HG03558 (cell line): Measurements from ENCODE around the gene SLC22A23.

Experiments used
- ATAC-seq: cut with Tn5 transposase; IDR thresholded peaks from one replicate; pipeline ENCODE4 v1.9.1; 2021; ENCODE audit warnings: moderate number of reproducible peaks; ENCODE audit not compliant: unreplicated experiment; ENCODE audit errors: extremely low read depth

The SLC22A23 gene

DNA sequence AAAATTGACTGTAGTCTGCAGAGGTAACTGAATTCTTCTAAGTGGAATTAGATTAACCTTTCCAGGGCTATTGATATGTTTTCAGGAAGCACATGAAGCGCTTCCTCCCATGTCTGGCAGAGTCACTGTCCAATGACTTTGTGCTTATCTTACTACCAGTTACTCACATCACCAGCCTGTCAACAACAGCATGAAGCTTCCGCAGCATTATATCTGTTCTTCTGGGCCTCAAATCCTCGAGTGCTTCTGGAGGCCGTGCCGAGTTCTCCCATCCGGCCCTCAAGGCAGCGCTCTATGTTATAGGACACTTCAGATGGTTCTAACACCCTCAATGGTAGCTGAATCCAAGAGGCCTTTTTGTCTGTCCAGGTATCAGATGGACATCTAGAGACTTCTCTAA is 164.9 kb downstream of the SLC22A23 start:
- ATAC-seq = no peak

DNA sequence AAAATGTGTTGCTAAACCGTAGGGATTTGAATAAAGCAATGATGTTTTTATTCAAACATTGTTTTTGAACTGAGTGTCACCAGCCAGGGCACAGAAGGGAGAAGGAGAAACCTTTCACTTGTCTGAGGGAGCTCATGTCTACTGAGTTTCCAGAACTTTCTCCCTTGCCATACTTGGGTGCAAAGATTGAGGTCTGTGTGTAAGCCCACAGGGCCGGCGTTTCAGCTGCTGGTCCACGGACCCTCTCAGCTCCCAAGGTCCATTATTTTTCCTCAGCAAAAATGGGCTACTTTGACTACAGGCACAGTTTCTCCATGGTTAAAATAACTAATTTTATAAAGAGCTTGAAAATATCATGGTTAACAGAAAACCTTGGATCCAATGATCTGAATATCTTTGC is 165.5 kb downstream of the SLC22A23 start:
- ATAC-seq = no peak

DNA sequence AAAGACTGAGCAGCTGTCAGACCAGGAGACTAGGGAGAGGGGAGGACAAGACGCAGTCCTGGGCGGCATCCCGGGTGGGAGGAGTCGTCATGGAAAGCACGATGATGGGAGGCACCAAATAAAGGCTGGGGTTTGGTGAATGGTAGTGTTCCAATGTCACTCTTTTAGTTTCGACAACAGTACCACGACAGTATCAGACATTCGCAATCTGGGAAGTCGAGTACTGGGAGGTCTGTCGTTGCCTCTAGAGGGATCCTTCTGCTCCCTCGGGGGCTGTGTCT is 166.0 kb downstream of the SLC22A23 start:
- ATAC-seq = no peak

DNA sequence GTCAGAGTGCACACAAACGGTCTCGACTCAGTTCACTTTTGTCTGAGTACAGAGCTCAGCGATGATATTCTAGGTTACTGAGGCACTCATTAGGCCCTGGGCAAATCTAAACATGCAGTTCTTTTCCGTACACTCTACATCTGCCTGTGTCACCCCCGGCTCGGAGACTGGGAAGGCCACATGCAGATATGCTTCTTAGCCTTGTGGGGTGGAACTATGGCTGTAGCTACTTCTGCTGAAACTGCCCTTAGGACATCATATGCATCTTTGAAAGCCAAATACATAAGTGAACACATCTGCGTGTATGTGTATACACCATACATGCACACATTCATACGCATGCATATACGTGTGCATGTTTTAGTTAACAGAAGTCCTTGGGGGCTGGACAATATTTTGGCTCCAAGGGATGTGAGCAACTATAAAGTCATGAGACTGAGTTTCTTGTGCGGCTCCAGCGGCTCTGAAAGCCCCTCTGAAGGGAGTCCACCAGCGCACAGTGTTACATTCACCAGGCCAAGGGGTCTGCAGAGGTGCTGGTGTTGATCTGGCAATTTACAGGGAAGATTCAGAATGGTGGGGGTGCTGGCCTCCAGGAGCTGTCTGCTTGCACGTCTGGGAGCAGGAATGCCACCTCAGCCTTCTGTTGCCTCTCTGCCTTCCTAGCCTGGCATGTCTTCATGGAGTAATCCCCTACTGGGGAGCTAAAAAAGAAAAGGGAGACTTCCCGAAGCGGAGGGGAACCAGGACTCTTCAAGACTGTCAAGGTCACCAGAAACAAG is 166.5 kb downstream of the SLC22A23 start:
- ATAC-seq = no peak

DNA sequence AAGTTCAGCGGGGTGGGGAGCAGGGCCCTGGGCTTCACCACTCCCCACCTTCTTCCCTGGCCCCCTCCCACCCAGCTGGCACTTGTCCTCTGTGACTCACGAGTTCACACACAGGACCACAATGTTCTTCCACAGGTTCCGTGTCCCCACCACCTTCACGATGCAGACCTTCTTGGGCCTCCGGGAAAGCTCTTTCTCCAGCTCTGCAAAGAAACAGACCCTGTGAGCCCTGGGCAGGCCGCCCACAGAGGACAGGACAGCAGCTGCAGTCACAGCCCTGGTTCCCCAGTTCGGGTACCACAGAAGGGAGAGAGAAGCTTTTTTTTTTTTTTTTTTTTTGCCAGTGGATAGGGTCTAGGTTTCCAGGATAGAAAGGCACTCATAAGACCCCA is 167.2 kb downstream of the SLC22A23 start:
- no peak for ATAC-seq

DNA sequence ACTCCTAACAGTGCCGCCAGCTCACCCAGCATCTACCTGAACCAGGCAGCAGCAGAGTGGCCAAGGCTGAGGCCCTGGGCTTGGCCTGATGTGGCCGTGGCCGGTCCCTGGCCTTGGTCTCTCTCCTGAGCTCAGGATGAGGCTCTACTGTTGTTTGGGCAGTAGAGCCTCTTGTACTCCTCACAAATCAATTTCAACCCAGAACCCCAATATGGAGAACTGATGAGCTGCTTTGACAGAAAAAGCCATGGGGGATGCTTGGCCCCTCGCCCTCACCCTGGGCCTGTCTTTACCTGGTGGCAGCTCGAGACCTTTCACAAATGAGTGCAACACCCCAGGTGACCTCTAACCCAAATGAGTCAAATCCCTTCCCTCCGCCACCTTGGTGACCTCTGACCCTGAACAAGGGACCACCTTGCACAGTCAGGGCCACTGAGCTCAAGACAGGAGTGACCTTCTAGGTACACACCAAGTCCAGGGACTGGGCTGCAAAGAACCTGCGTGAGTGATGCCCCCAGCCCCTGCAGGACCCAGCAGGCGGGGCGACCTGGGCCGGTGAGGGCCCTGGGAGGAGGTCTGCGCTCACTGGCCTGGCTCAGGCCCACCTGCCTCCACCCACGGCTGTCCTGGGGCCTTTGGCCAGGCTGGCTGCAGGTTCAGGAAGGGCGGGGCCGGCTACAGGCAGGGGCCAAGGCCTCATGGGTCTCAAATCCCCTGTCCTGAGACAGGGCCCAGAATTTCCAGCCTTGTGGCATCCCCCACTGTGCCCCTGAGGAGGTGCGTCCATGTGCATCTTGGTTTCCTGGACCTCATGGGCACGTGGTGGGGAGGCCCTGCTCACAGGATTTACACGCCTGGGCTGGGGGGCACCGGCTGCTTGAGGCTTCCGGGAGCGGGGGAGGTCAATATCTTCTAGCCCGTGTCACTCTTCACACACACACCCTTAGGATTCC is 167.9 kb downstream of the SLC22A23 start:
- no peak for ATAC-seq

DNA sequence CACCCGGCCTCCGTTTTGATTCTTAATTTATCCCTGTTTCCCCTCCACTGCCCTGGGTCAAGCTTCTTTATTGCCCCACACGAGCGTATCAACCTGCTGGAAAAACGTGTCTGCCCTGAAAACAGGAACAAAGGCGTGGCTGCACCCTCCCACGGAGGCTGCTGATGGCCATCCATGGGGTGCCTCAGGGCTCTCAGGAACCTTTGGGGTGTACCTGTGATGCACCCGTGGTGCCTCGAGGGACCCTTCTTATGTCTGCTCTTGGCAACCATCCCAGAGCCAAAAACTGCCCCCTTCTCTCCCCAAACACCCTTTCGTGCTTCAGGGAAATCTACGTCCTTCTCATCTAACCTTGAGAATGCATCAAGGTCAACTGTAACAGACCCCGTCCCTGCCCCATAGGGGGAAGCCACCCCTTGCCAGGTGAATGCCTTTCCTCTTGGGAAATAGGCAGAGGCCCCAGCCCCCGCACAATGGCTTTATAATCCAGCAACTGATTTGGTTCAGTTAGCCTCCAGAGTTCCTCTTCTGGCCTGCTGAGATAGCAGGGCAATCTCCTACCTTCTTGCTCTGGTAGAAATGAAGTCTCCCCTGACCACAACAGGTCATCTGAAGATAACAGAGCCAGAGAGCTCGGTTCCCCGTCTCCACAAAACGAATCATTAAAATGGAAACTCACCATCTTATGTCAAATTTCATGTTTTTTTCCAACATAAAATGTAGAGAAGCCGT is 168.7 kb downstream of the SLC22A23 start:
- no peak for ATAC-seq

DNA sequence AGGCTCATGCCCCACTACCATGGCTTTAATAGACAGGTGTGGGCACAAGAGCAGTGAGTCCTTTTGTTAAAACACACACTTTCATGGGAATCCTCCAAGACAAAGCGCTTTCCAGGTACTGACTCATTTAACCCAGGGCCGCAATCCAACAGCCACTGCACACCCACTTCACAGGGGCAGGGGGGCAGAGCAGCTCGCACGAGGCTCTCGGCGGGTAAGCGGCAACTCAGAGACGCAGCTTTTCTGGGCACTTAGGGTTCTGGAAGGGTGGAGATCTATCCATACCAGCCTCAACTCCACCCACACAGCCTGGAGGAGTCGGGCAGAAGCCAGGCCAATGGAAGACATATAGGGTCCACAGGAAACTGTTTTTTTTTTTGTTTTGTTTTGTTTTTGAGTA is 169.5 kb downstream of the SLC22A23 start:
- no peak for ATAC-seq

DNA sequence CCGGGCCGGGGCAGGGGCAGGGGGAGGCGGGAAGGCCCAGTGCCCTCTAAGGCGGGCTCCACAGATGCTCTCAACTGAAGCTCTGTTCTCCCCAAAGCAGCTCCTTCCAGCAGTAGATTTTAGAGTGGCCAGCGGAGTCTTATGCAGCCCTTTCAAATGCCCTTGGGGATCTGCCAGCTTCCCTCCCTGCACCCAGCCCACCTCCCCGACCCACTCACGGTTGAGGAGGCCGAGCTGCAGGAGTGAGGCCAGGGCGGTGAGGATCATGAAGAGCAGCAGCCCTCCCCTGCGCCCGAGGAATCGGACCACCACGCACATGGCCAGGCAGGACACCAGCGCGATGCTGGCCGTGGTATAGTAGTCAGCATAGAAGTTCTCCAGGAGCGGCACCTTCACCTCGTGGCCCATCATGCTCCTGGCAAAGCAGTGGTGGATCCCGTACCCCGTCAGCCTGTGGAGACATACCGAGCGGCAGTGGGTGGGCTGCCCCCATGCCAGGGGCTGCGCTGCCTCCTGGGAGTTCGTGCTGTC is 170.1 kb downstream of the SLC22A23 start:
- no peak for ATAC-seq

DNA sequence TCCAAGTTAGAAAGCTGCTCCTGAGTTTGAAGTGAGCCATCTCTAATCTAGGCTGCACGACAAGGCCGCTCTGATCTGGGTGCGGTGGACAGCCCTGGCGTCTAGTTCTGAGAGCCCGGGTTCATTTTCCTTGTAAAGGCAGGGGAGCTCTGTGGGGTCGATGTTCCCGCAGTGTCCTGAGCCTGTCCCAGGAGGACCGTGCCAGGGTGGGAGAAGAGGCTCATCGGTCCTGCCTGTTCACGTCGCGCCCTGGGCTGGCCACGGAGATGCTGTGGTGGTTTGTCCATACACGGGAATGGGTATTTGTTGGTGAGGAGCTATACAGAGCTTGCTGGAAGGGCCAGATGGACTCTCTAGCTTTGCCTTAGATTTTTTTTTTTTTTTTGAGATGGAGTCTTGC is 171.1 kb downstream of the SLC22A23 start:
- ATAC-seq = no peak

DNA sequence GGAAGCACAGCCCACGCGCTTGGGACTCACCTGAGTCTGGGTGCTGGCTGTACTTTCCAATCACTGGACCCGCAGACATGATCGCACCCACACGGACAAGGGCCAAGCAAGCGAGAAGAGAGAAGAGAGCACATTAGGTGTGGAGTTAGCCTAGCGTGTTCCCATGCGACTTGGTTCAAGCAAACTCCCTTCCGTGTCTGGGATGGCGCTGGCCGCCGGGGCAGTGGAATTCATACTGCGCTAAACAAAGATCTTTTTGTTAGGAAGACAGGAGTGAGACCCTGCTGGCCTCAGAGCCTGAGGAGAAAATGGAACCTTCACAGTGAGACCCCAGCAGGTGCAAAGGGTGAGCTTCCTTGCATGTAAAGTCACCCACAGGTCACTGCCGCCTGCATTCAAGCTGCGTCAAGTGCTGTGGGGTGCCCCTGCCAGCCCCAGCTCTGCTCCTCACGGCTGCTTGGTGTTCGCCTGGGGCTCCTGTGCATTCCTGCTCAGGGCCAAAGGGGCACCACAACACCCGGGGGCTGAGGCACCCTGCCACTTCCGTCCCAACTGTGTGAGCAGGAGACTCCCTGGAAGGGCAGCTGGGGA is 171.7 kb downstream of the SLC22A23 start:
- no peak for ATAC-seq

DNA sequence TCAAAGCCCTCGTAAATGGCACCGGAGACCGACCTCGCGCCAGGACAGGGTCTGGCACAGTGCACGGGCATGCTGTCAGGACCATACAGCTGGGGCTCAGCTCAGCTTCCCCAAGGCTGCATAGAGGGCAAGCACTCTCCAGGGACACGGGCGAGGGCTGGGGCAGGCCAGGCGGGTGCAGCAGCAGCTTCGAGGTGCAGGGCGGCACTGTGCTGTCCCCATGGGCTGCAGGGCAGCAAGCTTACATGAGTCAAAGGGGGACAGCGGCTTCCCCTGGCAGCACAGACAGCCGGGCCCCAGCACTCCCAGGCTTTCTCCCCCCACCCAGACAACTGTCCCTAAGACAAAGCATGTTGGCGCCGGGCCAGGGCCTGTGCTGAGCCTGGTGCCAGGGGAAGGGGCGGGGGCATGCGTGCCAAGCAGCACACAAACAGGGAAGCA is 172.4 kb downstream of the SLC22A23 start:
- no peak for ATAC-seq

DNA sequence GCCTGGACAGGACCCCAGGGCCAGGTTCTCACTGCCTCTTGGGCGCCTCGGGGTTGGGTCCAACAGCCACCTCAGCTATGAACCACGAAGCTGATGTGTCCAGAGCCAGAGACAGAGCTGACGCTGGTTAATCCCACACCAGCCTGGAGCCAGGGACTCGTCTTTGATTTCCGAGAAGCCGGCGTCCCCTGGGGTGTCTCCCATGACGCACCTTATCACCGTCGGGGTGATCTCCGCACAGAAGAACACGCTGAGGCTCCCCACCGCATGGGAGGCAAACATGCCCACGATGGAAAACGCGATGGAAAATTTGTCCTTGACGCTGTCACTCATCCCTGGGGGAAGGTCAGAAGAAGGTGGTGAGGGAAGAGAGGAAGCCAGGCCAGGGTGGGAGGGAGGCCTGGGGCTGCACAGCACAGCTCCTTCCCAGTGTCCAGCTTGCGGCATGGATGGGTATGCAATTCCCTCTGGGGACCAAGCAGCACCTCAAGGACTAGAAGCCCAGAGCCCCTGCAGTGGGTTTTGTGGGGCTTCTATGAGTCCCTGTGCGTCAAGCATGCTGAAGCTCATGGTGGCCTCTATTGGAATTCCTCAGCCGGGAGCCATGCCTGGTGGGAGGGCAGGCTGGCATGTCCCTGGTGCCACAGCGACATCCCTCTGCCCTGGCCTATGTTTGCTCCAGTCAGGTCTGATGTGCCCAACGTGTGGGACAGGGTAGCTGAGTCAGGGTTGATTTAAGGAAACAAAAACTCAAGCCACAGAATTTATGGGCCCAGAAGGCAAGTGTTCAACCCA is 173.0 kb downstream of the SLC22A23 start:
- ATAC-seq = no peak

DNA sequence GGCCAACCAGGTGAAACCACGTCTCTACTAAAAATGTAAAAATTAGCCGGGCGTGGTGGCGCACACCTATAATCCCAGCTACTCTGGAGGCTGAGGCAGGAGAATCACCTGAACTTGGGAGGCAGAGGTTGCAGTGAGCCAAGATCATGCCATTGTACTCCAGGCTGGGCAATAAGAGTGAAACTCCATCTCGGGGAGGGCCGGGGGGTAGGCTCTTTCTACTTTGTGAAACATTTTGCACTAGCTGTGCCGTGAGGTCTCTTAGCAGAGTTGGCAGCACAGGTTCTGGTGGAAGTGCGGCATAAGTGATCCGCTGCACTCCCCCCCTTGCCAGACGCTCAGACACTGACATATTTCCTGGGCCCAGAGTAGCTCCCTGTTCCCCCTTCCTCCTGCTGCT is 173.6 kb downstream of the SLC22A23 start:
- ATAC-seq = no peak

DNA sequence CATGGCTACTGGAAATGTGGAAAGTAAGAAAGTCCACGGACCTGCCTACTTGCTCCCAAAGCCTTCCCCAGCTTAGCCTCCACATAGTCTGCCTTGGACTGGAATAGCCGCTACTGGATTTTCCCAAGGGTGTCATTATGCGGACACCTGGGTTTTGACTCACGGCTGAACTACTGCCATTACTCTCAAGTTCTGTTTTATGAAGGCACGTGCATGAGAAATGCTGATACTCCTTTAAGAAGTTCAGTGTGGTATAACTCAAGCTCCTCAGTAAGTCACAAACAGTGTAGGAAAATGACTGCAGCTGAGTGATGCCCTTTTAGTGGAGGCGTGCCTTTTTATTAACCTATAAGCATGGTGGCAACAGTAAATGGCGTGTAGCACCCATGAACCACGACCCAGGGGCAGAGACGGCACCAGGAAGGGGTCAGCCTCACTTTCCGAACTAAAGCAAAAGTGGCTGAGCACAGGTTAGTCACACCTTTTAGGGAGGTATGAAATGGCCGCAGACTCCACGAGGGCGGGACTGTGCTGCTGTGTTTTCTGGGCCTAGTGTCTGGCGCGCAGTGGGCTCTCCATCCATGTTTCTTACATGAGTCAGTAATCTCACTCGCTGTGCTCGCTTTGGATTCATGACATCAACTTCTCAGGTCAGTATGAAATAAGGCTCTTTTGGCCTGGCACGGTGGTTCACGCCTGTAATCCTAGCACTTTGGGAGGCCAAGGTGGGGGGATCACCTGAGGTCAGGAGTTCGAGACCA is 174.2 kb downstream of the SLC22A23 start:
- ATAC-seq = no peak

DNA sequence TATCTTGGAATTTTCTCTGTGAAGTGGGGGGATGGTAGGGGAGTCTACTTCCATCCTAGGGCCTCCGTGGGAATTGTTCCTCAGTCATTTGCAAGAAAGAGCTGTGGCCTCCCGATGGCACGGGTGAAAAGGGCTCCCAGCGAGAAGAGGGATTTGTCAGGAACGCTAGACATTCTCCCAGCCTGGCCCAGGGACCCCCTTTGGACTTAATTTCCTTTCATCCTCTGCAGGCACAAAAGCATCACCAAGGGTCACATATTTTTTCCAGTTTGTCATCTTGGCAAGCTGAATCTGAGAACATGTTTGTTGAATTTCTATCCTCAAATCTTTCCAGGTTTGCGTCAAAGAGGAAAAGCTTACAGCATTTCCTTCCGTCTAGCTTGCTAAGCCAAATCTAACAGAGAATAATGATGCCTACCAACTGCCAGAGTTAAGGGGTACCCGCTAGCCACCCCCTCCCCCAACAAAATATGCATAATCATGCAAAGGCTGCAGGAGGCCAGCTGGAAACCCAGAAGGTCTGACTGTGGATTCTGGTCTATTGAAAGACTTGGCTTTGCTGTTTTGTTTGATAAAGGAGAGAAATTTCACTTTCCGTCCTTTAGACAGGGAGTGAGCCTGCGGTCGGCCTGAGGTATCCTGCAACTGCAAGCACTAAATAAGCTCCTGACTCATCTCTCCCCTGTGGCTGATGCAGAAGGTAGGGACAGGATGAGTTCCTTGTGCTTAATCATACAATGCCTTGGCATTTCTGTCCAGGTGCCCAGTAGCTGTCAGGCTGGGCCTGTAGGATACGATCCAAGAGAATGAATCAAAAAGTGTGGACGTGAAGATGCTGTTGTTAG is 175.0 kb downstream of the SLC22A23 start:
- ATAC-seq = no peak

DNA sequence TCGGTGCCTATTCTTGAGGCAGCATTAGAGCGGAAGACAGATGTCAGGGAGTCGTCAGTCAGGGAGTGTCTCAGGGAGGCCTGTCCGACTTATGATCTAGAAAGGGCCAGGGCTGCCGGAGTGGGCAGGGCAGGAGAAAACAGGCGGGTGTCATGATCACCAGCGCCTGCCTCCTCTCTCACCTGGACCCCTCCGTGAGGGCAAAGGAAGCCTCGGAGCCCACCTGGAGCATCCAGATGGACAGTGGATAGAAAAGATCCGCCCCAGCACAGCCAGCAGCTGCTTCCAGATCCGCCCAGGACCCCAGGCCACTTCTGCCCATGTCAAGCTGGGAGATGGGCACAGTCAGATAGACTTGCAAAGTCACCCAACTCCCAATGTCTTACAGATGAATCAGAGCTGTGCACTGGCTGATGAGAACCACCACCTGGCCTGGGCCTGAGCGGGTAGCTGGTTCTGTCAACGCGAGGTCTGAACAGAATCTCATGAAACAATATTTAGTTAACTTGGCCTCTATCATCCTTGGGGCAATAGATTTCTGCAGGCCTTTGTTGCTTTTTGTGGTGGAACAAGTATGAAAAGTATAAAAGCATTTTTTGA is 175.9 kb downstream of the SLC22A23 start:
- no peak for ATAC-seq

DNA sequence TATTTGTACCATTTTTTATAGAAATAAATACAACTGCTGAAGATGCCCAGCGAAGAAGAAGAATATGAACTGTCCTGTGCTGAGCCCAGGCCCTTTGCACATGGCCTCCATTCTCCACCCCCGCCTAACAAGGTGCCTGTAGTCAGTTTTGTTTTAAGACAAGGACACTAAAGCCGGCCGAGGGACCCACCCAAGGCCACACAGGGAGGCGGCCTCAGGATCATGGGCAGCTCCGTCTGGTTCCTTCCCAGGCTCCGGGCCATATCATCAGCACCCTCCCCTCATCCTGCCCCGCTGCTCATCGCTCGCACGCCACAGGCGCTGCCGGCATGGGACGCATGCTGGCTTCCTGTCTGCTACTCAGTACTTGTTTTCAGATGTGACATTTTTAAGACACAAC is 176.8 kb downstream of the SLC22A23 start:
- no peak for ATAC-seq
